ENCODE results near the gene ROBO2.

- TF ChIP-seq BHLHE40 (IDR thresholded peaks at IDR 0.05; ENCODE audit: borderline replicate concordance): no peak
- TF ChIP-seq NFRKB (IDR thresholded peaks at IDR 0.05): no peak
- no peak for TF ChIP-seq FOXA1 (IDR thresholded peaks at IDR 0.05)
- TF ChIP-seq HDGF (IDR thresholded peaks at IDR 0.05; ENCODE audit: borderline replicate concordance): no peak
- TF ChIP-seq SP1 (IDR thresholded peaks at IDR 0.05): no peak
- TF ChIP-seq SUZ12 (IDR thresholded peaks at IDR 0.05): no peak
These were observed 8.3 kb downstream of the ROBO2 start for GRCh38 chr3:77048186-77048585.

Data from HEK293T (cell line).